Right lung (tissue), 5 donors: ENCODE results near the gene TMC6. TPM values are rescaled to one million over a fixed set of nuclear protein-coding genes. Genes with fewer than 3 reads are reported as not detected.
A peak's percentile ranks its signal among the peaks of the same experiment; 100 is the strongest.

ENCODE experiments used
- DNase-seq, 2 donors: peaks; one replicate each; pipeline ENCODE4 v3.0.0-alpha.2; 2013
- polyA plus RNA-seq, 5 donors: library from polyadenylated mRNA; unstranded; fragments of 120-200 nt; gene quantifications; one replicate each; pipeline versions ENCODE4 v1.2.1 to v1.2.3, GENCODE V29; 2013; ENCODE audit warnings: inconsistent platforms in 1 of 5, low replicate concordance in 1 of 5; ENCODE audit not compliant: insufficient read length in 5 of 5, insufficient read depth in 1 of 5

The TMC6 gene
- polyA plus RNA-seq, 5 donors: 23.7 to 47.7 (median 38.6) TPM

- DNase-seq: no peak
These were observed 9.9 kb upstream of the TMC6 start for GRCh38 chr17:78138204-78139060.

- no peak for DNase-seq
These were observed 9.0 kb upstream of the TMC6 start for GRCh38 chr17:78137392-78138203.

GRCh38 chr17:78135858-78136500, 7.4 kb upstream of the TMC6 start:
- no peak for DNase-seq

GRCh38 chr17:78134899-78135385, 6.4 kb upstream of the TMC6 start:
- DNase-seq: no peak

- no peak for DNase-seq
These were observed 5.7 kb upstream of the TMC6 start for GRCh38 chr17:78133971-78134898.

GRCh38 chr17:78133179-78133951, 4.8 kb upstream of the TMC6 start:
- DNase-seq: no peak

GRCh38 chr17:78132767-78133178, 4.2 kb upstream of the TMC6 start:
- no peak for DNase-seq

GRCh38 chr17:78132084-78132676, 3.6 kb upstream of the TMC6 start:
- peak; percentile 65 to 72 for DNase-seq

- no peak for DNase-seq
These were observed 2.9 kb upstream of the TMC6 start for GRCh38 chr17:78131172-78132083.

- no peak for DNase-seq
These were observed 2.0 kb upstream of the TMC6 start, which contains the start of gene TMC8 for GRCh38 chr17:78130437-78131101. Gene TMC8 (plus strand): TSS chr17:78130771. CDS start chr17:78131589, 818 bp downstream.

GRCh38 chr17:78130090-78130436, 1.5 kb upstream of the TMC6 start:
- DNase-seq: no peak

GRCh38 chr17:78129351-78130089, 965 bp upstream of the TMC6 start:
- DNase-seq: no peak

GRCh38 chr17:78127888-78128550, 536 bp downstream of the TMC6 start:
- no peak for DNase-seq

- DNase-seq: no peak
These were observed 1.2 kb downstream of the TMC6 start for GRCh38 chr17:78127239-78127887.

GRCh38 chr17:78126895-78127238, 1.7 kb downstream of the TMC6 start:
- DNase-seq: no peak
